ENCODE data around the gene MAP1B.
"Not testable (repeated sequence)": the region's sequence is repeated elsewhere in the genome, so short reads cannot be mapped to it uniquely, and the experiment has no call there.

The MAP1B gene

GRCh38 chr5:72107131-72107900, at the start of gene MAP1B:
MAP1B (plus strand) TSS chr5:72107475; CDS start chr5:72107532, 57 bp downstream.
- no peak for DNase-seq (ENCODE audit: low read depth)

GRCh38 chr5:72057816-72058215, 49.5 kb upstream of the MAP1B start:
- no peak for DNase-seq (ENCODE audit: low read depth)

- DNase-seq (ENCODE audit: low read depth) = no peak
Observed at GRCh38 chr5:72063219-72063819, 44.0 kb upstream of the MAP1B start.

- no peak for DNase-seq (ENCODE audit: low read depth)
Observed at GRCh38 chr5:72064801-72065570, 42.3 kb upstream of the MAP1B start.

- no peak for DNase-seq (ENCODE audit: low read depth)
Observed at GRCh38 chr5:72065751-72066255, 41.5 kb upstream of the MAP1B start.

GRCh38 chr5:72066705-72067107, 40.6 kb upstream of the MAP1B start:
- DNase-seq (ENCODE audit: low read depth) = no peak

- DNase-seq (ENCODE audit: low read depth) = no peak
Observed at GRCh38 chr5:72067682-72068470, 39.4 kb upstream of the MAP1B start.

- no peak for DNase-seq (ENCODE audit: low read depth)
Observed at GRCh38 chr5:72070529-72070928, 36.7 kb upstream of the MAP1B start.

- no peak for DNase-seq (ENCODE audit: low read depth)
Observed at GRCh38 chr5:72071906-72072305, 35.4 kb upstream of the MAP1B start.

GRCh38 chr5:72074251-72074650, 33.0 kb upstream of the MAP1B start:
- DNase-seq (ENCODE audit: low read depth) = no peak

- no peak for DNase-seq (ENCODE audit: low read depth)
Observed at GRCh38 chr5:72075461-72075860, 31.8 kb upstream of the MAP1B start.

GRCh38 chr5:72076621-72077300, 30.5 kb upstream of the MAP1B start:
- DNase-seq (ENCODE audit: low read depth) = no peak

GRCh38 chr5:72077390-72077789, 29.9 kb upstream of the MAP1B start:
- no peak for DNase-seq (ENCODE audit: low read depth)

- no peak for DNase-seq (ENCODE audit: low read depth)
Observed at GRCh38 chr5:72079288-72079687, 28.0 kb upstream of the MAP1B start.

- DNase-seq (ENCODE audit: low read depth) = no peak
Observed at GRCh38 chr5:72082048-72082447, 25.2 kb upstream of the MAP1B start.

GRCh38 chr5:72084876-72085275, 22.4 kb upstream of the MAP1B start:
- no peak for DNase-seq (ENCODE audit: low read depth)

GRCh38 chr5:72085319-72085718, 22.0 kb upstream of the MAP1B start:
- no peak for DNase-seq (ENCODE audit: low read depth)

- not testable (repeated sequence) for DNase-seq (ENCODE audit: low read depth)
Observed at GRCh38 chr5:72089713-72090112, 17.6 kb upstream of the MAP1B start.

- no peak for DNase-seq (ENCODE audit: low read depth)
Observed at GRCh38 chr5:72092074-72092473, 15.2 kb upstream of the MAP1B start.

GRCh38 chr5:72093217-72093616, 14.1 kb upstream of the MAP1B start:
- no peak for DNase-seq (ENCODE audit: low read depth)

GRCh38 chr5:72093824-72094223, 13.5 kb upstream of the MAP1B start:
- no peak for DNase-seq (ENCODE audit: low read depth)
